Stimulated activated CD4-positive, alpha-beta T cell treated with anti-CD3 and anti-CD28 coated beads, Interleukin-12 subunit alpha, Interleukin-12 subunit beta, amount 100 ng/mL, for 24 hours (primary cell): Measurements from ENCODE around the gene ASS1.

Experiments used
- DNase-seq, 2 experiments: peaks; one replicate each; pipeline ENCODE4 v3.0.0-alpha.2; 2020; ENCODE audit warnings: low read depth in 2 of 2

The ASS1 gene

GRCh38 chr9:130531670-130532069, 86.9 kb downstream of the ASS1 start:
- no peak for DNase-seq

- DNase-seq = no peak
These were observed 87.8 kb downstream of the ASS1 start for GRCh38 chr9:130532426-130533080.

- no peak for DNase-seq
These were observed 91.2 kb downstream of the ASS1 start for GRCh38 chr9:130535818-130536521.

- DNase-seq = no peak
These were observed 91.9 kb downstream of the ASS1 start for GRCh38 chr9:130536701-130537107.

GRCh38 chr9:130537346-130538050, 92.7 kb downstream of the ASS1 start:
- DNase-seq = no peak

- no peak for DNase-seq
These were observed 94.9 kb downstream of the ASS1 start for GRCh38 chr9:130539420-130540223.

- no peak for DNase-seq
These were observed 96.8 kb downstream of the ASS1 start for GRCh38 chr9:130541533-130541932.

- DNase-seq = no peak
These were observed 97.3 kb downstream of the ASS1 start for GRCh38 chr9:130542038-130542437.

GRCh38 chr9:130542457-130543228, 97.9 kb downstream of the ASS1 start:
- no peak for DNase-seq

GRCh38 chr9:130543368-130543767, 98.6 kb downstream of the ASS1 start:
- DNase-seq = no peak

- no peak for DNase-seq
These were observed 99.1 kb downstream of the ASS1 start for GRCh38 chr9:130543859-130544258.

GRCh38 chr9:130544364-130544763, 99.6 kb downstream of the ASS1 start:
- DNase-seq = no peak

GRCh38 chr9:130548103-130548502, 103.3 kb downstream of the ASS1 start:
- no peak for DNase-seq

- DNase-seq = no peak
These were observed 104.5 kb downstream of the ASS1 start for GRCh38 chr9:130549093-130549735.
